MV-4-11 (cell line): ENCODE results near the gene GORASP1.

Experiments
- DNase-seq: peaks from one replicate; lab custom pipeline; 2025; lab: John Stamatoyannopoulos, UW

Gene GORASP1

DNA sequence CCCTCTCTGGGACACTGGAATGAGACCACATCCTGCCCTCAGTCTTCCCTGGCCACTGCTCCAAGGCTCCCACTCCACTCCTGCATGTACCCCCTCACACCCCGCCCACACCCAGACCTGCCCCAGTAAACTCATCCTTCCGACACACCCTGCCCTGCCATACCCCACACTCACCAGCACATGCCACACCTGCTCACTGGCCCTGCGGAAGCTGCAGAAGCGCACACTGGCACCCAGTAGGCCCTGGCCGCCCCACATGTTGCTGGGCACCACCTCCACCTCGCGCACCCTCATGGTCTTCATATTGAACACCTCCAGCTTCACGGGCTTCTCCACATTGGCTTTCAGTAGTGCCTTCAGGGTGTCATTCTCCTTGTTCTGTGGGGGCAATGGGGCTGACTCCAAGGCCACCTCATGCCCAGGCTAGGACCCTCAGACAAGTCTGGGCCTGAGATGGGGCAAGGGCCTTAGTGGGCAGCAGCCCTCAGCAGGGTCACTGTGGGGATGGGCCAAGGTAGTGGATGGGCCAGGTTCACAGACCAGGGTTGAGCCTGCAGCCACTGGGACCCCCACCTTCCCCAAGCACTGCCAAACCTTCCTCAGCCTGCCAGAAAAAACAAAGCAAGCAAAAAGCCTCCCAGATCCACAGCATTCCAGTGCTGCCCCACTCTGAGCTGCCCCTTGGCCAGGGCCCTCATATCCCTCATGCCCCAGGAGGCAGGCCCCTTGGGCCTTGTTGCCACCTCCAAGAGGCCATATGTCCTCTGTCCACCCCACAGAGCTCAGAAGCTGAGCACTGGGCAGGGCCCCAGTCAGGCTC lies 4.7 kb downstream of the GORASP1 start:
- DNase-seq, result no peak

DNA sequence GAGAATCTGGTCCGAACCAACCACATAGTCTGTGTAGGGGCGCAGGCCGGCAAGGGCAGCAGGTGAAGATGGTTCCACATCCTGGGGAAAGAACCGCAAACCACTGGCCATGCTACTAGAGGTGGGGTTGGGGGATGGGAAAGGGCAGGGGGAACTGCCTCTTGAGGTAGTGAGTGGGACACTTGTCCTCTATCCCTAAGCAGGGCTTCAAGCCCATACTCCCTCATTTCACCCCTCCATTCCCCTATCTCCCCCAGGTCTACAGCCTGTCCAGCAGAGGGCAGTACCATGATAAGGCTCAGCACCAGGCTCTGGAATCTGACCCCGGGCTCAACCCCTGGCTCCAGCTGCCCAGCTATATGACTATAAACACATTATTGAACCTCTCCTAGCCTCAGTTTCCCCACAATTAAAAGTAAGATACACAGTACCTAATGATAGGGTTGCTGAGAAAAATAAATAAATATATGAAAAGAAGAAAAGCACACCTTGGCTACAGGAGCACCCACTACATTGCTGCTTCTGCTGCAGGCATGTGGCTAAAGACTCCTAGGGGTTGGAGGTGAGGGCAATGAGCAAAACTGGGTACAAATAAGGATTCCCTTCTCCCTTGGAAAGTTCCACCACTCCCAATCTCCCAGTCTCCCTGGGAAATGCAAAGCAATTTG lies 6.3 kb downstream of the GORASP1 start:
- DNase-seq, result peak; percentile 46

DNA sequence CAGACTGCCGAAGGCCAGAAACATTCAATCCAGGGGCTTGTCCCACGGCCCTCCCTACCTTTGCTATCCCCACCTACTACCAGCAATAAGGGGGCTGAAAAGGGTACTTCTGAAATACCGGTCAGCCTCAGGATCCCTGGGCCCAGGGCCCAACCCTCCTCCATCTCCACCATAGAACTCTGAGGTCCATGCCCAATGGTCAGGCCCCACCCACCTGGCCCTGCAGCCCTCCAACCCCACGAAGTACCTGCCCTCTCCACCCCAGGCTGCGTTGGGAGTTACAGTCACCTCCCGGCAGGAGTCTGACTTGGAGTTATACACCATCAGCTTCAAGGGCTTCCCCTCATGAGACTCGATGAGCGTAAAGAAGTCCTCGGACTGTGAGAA lies 6.9 kb downstream of the GORASP1 start:
- DNase-seq, result no peak

DNA sequence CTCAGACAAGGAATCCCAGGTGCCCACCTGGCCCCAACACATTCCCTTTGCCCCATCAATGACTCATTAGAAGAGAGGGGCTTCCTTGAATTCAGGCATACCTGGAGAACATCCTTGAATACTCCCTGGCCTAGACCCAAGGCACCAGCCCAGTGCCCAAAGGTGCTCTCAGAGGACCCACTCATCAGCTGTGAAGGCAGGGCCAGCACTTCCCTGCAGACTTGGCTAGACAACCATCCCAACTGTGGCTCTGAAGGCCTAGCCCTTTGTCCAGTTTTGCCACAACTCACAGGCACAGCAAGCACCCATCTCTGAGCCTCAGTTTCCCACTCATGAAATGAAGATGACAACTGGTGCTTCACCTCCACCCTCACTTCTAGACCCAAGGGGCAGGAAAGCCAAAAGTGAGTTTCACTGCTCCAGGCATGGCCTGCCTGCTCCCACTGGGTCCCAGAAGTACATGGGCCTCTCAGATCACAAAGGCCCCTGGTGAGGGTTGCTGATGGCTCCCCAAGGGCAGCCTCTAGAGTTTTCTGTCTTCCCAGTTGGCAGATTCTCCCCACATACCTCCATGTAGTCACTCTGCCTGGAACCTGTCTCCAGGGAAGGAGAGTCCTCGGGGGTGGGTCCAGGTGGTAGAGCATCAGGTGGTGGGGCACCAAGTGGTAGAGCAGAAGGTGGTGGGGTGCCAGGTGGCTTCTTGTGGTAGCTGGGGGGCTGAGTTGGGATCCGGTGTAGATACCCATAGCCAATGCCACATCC lies 7.5 kb downstream of the GORASP1 start:
- no peak for DNase-seq

DNA sequence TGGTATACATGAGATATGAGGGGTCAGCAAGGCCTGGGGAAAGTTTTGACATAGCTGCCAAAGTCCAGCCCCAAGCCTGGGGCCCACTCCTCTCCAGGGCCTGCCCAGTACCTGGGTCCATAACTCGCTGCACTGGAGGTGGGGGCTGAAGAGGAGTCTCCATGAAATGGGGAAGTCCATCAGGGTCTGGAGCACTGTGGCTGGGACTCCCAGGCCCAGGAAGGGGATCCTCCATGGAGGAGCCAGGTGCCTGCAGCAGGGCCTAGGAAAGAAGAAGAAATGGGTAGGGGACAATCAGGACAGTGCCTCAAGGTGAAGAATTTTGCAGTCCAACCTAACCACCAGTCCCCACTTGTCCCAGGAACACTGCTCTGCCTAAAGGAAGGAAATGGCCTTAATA lies 8.2 kb downstream of the GORASP1 start:
- DNase-seq, result no peak

DNA sequence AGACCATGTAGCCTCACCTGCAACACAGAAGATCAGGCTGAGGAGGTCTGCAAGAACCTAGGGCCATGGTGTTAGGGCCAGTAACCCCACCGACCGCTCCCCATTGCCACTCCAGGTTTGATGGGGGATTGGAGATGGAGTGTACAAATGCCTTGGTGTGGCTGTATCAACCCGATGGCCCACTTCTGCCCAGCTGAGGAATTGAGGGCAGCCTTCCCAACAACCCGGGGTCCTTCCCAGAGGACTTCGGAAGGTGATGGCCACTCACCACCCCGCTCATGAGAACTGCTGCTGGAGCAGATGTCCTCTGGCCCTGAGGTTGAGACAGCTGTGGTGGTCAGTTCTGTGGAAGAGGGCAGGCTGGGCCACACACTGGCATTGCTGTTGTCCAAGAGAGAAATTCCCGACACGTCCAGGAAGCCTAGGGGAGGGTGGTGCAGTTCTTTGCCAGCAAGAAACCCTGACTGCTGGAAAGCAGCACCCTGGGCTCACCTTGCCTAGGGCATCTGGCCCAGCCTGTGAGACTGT lies 8.9 kb downstream of the GORASP1 start:
- DNase-seq, result no peak

DNA sequence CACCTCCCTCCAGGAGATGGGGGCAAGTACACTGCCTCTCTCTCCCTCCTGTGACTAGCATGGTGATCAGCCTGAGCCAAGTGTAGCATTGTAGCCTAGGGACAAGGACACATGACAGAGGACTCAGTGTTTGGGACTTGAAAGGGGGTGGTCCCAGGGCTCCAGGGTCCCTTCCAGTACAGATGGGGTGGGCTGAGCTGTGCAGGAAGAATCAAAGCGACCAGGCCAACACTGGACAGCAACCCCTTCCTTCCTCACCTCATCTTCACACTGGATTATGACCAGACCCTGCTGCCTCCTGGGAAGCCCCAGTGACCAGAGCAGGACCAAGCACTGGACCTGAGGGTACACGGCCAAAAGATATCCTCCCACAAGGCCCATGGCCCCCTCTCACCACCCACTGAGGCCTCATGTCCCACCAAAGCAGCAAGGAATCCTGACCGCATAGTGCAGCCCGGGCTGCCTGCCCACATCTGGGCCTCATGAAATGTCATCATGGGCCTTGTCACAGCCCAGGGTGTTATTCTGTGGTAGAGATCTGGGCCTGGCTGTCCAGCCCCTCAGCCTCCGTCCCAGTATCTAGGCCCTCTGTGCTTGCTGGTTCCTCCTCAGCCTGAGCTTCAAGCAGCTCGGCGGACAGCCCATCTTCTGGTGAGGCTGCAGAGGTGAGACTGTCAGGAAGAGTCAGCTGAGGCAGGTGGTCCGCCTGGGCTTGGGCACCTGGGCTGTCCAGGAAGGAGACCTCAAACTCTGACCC lies 9.5 kb downstream of the GORASP1 start:
- no peak for DNase-seq

DNA sequence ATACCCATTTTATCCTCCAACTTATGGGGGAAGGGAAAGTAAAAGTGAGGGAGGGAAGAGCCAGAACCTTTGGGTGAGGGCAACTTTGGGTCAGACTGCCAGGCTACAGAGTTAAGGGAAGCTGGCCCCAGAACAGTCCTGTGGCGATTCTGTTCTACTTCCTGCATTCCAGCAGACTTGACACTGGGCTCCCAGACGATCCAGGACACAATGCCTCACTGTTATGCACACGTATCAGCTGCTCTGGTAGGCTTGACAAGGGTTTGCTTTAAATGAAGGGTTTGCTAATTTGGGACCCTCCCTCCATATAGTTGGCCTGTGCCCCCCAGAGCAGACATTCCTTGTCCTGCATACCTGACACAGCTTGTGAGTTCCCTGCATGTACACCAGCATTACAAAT lies 10.7 kb downstream of the GORASP1 start:
- no peak for DNase-seq

DNA sequence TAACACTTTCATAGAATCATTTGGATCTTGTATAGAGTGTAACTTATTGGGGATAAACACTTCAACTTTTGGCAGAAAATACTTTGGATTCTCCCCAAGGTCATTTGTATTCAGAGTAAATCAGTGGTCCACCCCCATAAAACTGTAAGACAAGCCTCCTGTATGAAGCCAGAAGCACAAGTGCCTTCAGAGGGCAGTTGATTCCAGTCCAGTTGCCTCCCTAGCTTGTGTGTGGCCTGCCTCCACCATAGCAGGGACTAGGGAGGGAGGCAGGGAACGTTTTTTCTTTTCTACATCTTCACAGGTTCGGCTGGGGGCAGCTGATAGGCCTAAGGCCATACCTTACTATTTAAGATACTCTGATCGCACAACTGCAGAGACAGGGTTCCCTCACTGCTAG lies 11.6 kb downstream of the GORASP1 start:
- no peak for DNase-seq

DNA sequence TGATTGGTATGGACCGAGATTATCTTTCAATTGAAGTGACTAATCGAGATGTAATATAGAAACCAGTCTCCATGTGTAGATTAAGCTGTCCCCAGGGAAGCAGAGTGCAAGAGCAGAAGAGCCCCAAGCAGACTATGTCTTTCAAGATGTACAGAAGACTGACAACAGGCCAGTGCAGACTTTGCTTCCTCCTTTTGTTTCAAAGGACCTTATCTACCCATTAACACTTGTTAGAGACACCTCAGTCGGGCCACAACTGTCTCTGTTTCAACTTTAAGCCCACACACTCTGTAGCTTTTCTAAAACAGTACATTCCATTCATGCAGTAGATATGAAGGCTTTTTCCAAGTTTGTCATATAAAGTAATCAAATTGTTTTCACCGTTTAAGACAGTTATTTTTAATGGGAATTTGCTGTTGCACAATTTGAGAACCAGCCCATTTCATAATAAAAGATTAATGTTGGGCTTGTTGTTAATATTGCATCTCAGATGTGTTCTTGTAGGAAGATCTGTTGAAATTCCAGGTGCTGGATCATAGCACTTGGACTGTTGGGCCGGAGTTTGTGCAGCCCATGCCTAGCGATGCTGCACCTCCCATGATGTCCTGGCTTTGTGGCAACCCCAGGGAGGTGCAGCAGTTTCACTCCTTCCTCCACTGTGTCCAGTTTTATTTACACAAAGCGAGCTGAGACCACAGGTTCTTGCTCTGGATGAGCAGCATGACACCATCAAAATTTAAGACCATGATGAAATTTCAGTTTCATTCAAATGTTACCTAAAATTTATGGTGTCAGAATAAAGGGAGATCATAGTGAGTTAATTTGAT lies 12.4 kb downstream of the GORASP1 start:
- no peak for DNase-seq

DNA sequence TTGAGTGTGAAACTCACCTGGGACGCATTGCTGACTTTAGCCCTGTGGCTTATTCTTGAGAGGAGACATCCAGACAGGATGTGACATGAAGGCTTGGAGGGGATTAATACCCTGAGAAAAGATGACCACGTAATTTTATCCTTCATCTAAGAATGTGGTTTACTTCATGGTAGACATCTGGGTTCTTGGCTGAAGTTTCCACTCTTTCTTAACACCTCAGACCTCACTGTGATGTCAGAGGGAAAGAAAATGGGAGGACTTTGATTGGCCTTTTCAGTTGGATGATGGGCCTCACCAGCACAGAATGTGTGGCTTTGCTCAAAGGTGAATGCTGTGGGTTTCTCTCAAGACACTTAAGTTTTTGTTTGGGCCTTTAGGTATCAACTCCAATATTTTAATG lies 16.5 kb downstream of the GORASP1 start:
- DNase-seq, result no peak

DNA sequence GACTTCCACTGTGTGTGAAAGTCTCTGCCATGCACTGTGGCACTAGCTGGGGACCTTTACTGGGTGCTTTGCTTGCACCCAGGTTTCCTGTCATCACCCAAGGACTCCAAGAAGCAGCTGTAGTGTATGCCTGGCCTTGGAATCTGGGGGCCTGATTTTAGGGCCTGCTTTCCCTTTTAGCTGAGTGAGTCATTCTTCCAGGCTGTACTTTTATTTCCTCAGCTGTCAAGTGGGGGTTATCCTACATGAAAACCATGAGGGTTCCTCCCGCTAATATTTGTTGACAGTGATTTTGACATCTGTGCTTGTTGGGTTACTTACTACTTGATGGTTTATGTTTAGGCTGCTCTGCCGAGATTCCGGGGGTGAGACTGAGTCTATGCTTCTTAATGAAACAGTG lies 18.5 kb downstream of the GORASP1 start:
- DNase-seq, result no peak

DNA sequence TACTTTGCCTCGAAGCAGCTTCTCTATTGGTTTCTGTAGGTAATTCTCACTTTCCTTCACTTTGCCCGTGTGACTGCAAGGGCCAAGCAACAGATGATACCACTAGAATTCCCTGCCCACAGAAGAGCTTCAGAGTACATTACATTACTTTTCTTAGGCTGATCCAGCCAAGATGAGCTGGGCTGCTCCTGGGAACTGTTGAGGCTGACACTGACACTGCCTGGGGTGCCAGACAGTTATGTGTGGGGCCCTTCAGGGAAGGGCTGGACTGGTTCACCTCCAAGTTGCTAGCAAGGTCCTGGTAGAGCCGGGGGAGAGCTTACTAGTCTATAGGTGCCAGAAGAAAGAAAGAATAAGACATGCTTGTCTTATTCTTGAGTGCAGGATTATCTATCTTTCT lies 19.0 kb downstream of the GORASP1 start:
- no peak for DNase-seq

DNA sequence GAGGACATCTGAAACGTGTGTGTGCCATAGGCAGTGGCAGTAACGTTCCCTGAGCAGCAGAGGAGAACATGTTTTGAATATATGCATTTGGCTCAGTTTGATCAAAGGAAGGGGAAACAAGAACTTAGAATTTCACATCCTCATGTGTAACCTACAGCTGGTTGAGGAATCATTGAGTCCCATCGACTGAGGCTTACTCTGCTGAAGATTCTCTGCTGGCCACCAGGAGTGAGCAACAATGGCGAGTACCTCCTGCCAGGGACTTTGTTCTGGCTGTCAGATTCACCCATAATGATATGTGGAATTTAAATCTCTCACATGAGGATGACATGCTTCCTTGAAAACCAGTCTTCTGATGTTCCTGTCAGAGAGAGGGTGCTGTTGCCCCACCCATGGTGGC lies 21.3 kb downstream of the GORASP1 start:
- DNase-seq, result peak; percentile 60

DNA sequence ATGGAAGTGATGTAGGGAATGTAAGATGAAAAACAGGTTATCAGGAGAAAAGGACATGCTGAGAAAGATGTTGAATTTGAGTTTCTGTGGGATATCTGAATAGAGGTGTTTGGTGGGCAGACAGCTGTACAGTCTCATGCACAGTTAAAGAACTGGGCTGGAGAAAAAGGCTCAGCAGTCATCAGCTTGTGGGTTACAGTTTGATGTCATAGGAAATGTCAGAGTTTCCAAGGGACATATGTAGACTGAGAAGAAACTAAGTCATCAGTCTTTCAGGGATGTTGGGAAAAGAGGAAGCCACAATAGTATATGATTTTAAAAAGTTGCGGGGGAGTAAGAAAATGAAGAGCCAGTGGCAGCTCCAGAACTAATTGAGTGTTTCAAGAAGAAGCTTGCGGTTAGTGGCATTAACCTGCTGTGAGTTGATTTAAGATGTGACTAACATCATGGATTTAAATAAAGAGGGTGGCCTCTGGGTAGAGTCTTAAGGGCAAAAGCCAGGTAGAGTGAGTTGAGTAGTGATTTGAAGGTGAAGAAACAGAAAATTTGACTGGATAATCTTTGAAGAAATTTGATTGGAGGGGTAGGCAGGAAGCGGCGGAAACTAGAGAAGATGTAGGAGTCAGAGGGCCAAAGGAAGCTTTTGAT lies 24.6 kb downstream of the GORASP1 start:
- peak; percentile 70 for DNase-seq

DNA sequence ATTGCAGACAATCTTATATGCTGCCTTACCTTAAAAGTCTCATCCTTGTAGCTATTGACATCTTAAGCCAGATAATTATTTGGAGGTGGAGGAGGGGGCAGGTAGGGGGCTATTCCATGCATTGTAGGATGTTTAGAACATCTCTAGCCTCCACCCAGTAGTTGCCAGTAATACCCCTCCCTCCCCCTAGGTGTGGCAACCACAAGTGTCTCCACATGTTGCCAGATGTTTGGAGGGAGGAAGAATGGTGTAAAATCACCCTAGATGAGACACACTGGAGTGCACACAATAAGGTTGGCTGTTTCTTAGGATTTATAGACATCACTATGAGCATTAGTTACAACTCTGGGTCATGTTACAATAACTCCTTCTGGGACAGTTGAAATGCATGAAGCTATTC lies 27.4 kb downstream of the GORASP1 start:
- no peak for DNase-seq

DNA sequence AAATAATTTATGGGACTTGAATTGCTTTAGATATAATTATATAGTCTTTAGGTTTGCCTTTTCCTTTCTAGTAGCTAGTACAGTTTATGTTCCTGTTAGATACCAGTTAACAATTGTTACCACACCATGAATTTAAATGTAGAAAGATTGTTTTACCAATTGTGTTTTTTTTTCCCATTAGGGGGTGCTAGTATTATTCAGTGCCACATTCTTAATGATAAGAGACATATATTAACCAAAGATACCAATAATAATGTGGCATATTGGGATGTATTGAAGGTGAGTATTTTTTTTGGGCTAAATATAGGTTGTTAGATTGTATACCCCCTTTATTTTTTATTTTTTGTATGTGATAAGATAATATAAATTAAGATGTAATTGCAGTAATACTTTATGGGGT lies 27.9 kb downstream of the GORASP1 start:
- DNase-seq, result no peak

DNA sequence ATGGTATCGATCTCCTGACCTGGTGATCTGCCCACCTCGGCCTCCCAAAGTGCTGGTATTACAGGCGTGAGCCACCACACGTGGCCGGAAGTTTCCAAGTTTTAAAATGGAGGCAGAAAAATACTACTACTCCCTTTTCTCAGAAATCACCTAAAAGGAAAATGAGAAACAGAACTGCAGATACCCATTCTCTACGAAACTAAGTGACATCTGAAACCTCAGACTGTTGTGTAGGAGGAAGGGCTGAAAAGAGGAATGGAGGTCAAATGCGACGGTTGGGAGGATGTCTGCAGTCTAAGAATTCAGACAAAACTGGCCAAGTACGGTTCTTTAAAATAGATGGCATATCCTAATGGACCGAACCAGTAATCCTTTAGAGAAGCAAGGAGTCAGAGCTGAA lies 31.5 kb downstream of the GORASP1 start:
- peak; percentile 68 for DNase-seq

DNA sequence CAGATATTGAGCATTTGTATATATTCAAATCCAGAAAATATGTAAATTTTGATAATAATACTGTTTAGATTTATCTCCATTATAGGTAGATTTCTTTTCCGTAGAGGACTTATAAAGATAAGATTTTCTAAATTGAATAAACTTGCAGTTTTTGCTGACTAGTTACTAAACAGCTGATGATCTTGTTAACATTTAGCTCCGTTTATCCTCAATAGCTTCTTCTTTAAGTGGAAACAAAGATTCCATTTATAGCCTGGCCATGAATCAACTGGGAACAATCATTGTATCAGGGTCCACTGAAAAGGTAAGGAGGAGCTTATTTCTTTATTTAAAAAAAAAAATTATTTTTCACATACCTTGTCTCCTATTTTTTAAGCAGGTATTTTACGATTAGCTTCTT lies 38.9 kb downstream of the GORASP1 start:
- DNase-seq, result no peak

DNA sequence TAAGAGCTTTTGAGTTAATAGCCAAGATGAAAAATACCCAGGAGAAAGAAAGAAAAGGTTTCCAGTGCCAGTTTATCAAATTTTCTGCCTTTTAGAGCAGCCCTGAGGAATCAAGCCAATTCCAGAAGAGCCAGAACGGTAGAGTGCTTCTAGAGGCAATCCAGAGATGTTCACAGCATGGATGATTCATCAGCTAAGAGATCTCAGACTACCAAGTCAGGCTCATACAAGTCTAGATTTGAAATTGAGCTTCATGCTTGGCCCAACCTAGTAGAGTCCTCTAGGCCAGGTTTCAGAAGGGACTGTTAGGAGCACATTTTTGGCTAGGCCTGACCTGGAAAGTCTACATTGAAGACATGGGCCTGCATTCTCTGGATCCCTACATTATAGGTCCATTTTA lies 40.1 kb downstream of the GORASP1 start:
- DNase-seq, result no peak

DNA sequence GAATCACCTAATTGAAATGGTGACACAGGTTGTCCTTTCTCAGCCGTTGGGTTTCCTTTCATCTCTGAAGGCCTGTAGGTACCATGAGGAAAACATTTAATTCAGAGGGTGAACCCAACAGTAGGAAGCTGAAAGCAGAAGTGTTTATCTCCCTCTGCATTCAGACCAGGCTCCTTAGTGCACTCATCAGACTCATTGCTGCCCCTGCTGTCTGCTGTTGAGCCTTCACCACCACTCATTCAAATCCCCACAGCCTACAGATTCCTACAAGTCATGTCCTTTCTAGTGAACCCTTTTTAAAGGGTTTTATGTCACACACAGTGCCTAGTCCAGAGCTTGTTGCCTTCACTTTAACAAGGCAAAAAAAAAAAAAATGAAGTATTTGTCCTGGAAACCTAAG lies 42.2 kb downstream of the GORASP1 start:
- peak; percentile 78 for DNase-seq
